SU-DHL-6 (cell line): ENCODE measurements around the gene FUCA2.

Experiments
- EZH2phosphoT487 ChIP-seq: fragments of 200-600 bp; sonication (generic), shearing (Covaris generic); conservative IDR thresholded peaks from 2 replicates; pipeline ENCODE4 v1.6.1; 2018; ENCODE audit warnings: mild to moderate bottlenecking, antibody characterized with exemption, low read length, moderate library complexity, mixed read lengths
- TF ChIP-seq, protein P1 (sequence below): fragments of 200-600 bp; sonication (generic); IDR thresholded peaks from one replicate; pipeline ENCODE4 v1.5.1; 2017; ENCODE audit warnings: antibody characterized with exemption, mild to moderate bottlenecking, low read length, moderate library complexity; ENCODE audit not compliant: insufficient read depth, poor library complexity, severe bottlenecking

DNA sequence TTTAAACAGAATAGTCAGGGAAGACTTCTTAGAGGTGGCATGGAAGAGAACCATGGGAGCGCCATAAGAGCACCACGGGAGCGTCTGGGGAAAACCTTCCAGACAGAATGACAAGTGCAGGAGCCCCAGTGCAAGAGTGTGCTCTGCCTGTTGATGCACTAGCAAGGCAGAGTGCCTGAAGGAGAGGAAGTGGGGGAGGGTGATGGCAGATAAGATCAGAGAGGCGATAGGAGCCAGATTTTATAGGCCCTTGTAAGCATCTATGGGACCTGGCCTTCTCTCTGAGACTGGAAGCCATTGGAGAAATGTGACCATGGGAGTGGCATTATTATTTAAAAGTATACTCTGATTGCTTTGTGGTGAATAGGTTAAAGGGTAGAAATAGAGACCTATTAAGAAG is 13.1 kb downstream of the FUCA2 start:
- TF ChIP-seq, protein P1, sequence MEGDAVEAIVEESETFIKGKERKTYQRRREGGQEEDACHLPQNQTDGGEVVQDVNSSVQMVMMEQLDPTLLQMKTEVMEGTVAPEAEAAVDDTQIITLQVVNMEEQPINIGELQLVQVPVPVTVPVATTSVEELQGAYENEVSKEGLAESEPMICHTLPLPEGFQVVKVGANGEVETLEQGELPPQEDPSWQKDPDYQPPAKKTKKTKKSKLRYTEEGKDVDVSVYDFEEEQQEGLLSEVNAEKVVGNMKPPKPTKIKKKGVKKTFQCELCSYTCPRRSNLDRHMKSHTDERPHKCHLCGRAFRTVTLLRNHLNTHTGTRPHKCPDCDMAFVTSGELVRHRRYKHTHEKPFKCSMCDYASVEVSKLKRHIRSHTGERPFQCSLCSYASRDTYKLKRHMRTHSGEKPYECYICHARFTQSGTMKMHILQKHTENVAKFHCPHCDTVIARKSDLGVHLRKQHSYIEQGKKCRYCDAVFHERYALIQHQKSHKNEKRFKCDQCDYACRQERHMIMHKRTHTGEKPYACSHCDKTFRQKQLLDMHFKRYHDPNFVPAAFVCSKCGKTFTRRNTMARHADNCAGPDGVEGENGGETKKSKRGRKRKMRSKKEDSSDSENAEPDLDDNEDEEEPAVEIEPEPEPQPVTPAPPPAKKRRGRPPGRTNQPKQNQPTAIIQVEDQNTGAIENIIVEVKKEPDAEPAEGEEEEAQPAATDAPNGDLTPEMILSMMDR, result no peak
- TF ChIP-seq EZH2phosphoT487, result no peak
